GM18867 (cell line): ENCODE data around the gene C18orf54.
"Not testable (repeated sequence)": the region's sequence is repeated elsewhere in the genome, so short reads cannot be mapped to it uniquely, and the experiment has no call there.

Experiments used
- ATAC-seq: cut with Tn5 transposase; IDR thresholded peaks from one replicate; pipeline ENCODE4 v1.9.1; 2021; ENCODE audit warnings: mild to moderate bottlenecking, moderate library complexity; ENCODE audit not compliant: unreplicated experiment

C18orf54 gene

GRCh38 chr18:54357660-54358494 lies at the start of gene C18orf54, which contains the start of gene STARD6:
Gene C18orf54, plus strand, starts transcription at chr18:54357906. Its CDS starts 2,667 bp downstream, at chr18:54360573.
Gene STARD6, minus strand, starts transcription at chr18:54357858. Its CDS starts 3,285 bp downstream, at chr18:54354573.
- ATAC-seq: peak; percentile 92

GRCh38 chr18:54309564-54309963 lies 48.1 kb upstream of the C18orf54 start:
- not testable (repeated sequence) for ATAC-seq

- ATAC-seq: no peak
Measured at GRCh38 chr18:54316071-54316820, 41.5 kb upstream of the C18orf54 start.

GRCh38 chr18:54323561-54323960 lies 34.1 kb upstream of the C18orf54 start:
- ATAC-seq: no peak

- no peak for ATAC-seq
Measured at GRCh38 chr18:54323970-54324369, 33.7 kb upstream of the C18orf54 start.

GRCh38 chr18:54327818-54328217 lies 29.9 kb upstream of the C18orf54 start:
- ATAC-seq: no peak

- ATAC-seq: no peak
Measured at GRCh38 chr18:54329787-54330186, 27.9 kb upstream of the C18orf54 start.

- ATAC-seq: no peak
Measured at GRCh38 chr18:54330768-54331548, 26.7 kb upstream of the C18orf54 start.

- ATAC-seq: no peak
Measured at GRCh38 chr18:54335638-54336173, 22.0 kb upstream of the C18orf54 start.

- no peak for ATAC-seq
Measured at GRCh38 chr18:54338230-54338629, 19.5 kb upstream of the C18orf54 start.

- ATAC-seq: no peak
Measured at GRCh38 chr18:54351186-54351585, 6.5 kb upstream of the C18orf54 start.

GRCh38 chr18:54357082-54357659 lies 535 bp upstream of the C18orf54 start:
- ATAC-seq: peak; percentile 49

- peak; percentile 5 for ATAC-seq
Measured at GRCh38 chr18:54358495-54359040, 862 bp downstream of the C18orf54 start.

GRCh38 chr18:54359233-54359632 lies 1.5 kb downstream of the C18orf54 start:
- ATAC-seq: no peak

GRCh38 chr18:54360406-54360805 lies 2.7 kb downstream of the C18orf54 start:
- ATAC-seq: no peak

GRCh38 chr18:54378057-54378456 lies 20.4 kb downstream of the C18orf54 start:
- no peak for ATAC-seq

- no peak for ATAC-seq
Measured at GRCh38 chr18:54381640-54382039, 23.9 kb downstream of the C18orf54 start.

- no peak for ATAC-seq
Measured at GRCh38 chr18:54382076-54382475, 24.4 kb downstream of the C18orf54 start.

GRCh38 chr18:54382733-54383252 lies 25.1 kb downstream of the C18orf54 start:
- ATAC-seq: no peak

- ATAC-seq: no peak
Measured at GRCh38 chr18:54386043-54386442, 28.3 kb downstream of the C18orf54 start.
